ENCODE data around the gene USP10. TPM values are rescaled to one million over a fixed set of nuclear protein-coding genes. Genes with fewer than 3 reads are reported as not detected.

Gene USP10, protein sequence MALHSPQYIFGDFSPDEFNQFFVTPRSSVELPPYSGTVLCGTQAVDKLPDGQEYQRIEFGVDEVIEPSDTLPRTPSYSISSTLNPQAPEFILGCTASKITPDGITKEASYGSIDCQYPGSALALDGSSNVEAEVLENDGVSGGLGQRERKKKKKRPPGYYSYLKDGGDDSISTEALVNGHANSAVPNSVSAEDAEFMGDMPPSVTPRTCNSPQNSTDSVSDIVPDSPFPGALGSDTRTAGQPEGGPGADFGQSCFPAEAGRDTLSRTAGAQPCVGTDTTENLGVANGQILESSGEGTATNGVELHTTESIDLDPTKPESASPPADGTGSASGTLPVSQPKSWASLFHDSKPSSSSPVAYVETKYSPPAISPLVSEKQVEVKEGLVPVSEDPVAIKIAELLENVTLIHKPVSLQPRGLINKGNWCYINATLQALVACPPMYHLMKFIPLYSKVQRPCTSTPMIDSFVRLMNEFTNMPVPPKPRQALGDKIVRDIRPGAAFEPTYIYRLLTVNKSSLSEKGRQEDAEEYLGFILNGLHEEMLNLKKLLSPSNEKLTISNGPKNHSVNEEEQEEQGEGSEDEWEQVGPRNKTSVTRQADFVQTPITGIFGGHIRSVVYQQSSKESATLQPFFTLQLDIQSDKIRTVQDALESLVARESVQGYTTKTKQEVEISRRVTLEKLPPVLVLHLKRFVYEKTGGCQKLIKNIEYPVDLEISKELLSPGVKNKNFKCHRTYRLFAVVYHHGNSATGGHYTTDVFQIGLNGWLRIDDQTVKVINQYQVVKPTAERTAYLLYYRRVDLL
- total RNA-seq (2012; rRNA removed), result 60.8 and 68.1 TPM in 2 replicates

DNA sequence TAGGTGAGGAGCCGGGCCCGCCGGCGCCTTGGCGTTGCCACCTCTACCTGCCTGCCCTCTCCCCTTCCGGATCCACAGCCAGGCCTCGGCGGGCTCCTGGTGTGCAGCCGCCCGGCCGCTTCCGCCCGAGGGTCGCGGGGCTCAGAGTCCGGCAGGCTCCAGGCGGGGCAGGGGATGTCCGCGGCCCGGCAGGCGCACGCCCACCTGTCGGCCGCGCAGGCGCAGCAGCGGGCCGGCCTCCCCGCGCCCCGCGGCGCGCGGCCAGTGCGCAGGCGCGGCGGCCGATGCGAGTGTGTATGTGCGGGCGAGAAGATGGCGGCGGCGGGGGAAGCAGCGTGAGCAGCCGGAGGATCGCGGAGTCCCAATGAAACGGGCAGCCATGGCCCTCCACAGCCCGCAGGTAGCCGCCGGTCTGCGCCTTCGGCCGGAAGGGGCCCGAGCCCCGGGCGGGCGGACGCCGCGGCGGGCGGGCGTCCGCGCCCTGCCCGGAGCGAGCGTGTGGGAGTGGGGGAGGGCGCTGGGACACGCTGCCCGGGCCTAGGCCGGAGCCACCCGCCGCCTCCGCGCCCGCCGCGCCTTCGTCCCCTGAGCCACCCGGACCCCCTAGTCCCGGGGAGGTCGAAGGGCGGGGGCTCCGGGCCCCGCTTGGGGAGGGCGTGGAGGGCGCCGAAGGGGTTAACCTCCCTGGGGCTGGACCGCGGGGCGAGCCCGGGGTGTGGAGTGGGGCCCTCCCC, at the start of gene USP10:
USP10 (plus strand) TSS at position 289 of the 734 bp plus-strand sequence; CDS start at position 380, 91 bp downstream.
- H3K4me2 ChIP-seq (ENCODE audit: low read length), result peak within 1 kb of the TSS; percentile 84
- no peaks in the 10 kb centered on the region for H3K9me3 ChIP-seq (replicated peaks; ENCODE audit: low read length)
- no peaks in the 10 kb centered on the region for H3K27me3 ChIP-seq (ENCODE audit: control insufficient read depth, insufficient read depth, low read length)
- H3K4me1 ChIP-seq (ENCODE audit: control insufficient read depth, insufficient read depth, low read length), result peaks cover 14% of the 10 kb centered on the region
- H3K4me3 ChIP-seq (ENCODE audit: low read length), result peak within 1 kb of the TSS; percentile 83
- peaks cover 3% of the 10 kb centered on the region for H3K36me3 ChIP-seq (ENCODE audit: insufficient read depth, low read length)
- H3K9ac ChIP-seq (ENCODE audit: low read depth, low read length), result peak within 1 kb of the TSS; percentile 94

DNA sequence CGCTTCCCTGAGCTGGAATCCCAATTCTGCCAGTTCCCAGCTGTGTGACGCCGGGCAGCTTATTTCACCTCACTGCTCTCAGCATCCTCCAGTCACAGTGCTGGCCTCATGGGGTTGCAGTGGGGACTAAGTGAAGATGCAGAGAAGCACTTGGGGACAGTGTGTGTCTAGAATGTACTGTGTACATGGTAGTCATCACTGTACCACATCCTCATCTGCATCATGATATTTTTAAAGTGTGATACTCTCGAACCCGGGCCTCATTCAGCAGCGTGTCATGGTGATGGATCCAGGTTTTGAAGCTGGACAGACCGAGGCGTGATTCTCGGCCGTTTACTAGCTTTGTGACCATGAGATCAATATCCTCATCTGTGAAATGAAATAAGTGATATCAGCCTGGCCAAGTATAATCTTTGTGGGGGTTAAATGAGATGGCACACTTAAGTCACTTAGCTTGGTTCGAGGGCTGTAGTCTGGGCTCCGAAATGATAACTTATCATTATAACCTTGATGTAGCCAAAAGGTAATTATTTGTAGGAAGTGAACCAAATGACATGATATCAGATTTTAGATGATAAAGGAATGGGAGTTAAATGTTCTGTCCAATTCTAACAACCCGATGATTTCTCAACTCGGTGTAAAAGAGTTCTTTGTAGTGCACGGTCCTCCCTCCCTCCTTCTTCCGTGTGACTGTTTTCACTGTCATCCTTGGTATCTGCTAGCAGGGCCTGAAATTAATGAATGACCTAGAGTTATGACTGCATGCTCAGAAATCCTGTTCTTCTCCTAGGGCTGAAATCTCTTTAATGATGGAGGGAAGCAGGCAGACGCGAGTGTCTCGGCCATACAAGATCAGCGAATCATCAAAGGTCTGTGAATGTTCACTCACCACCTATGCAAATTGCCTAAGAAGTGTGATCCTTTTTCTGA, 49.5 kb upstream of the USP10 start:
- Histone ChIP-seq H3K4me3 (ENCODE audit: low read length) (peak overlapping the region; percentile 7), H3K9me3 (replicated peaks; ENCODE audit: low read length) (no peaks in the 10 kb centered on the region), H3K36me3 (ENCODE audit: insufficient read depth, low read length) (peaks cover 23% of the 10 kb centered on the region), H3K4me2 (ENCODE audit: low read length) (peak overlapping the region; percentile 21), H3K4me1 (ENCODE audit: control insufficient read depth, insufficient read depth, low read length) (peaks cover 27% of the 10 kb centered on the region), H3K27me3 (ENCODE audit: control insufficient read depth, insufficient read depth, low read length) (no peaks in the 10 kb centered on the region), H3K9ac (ENCODE audit: low read depth, low read length) (peak overlapping the region; percentile 39)

DNA sequence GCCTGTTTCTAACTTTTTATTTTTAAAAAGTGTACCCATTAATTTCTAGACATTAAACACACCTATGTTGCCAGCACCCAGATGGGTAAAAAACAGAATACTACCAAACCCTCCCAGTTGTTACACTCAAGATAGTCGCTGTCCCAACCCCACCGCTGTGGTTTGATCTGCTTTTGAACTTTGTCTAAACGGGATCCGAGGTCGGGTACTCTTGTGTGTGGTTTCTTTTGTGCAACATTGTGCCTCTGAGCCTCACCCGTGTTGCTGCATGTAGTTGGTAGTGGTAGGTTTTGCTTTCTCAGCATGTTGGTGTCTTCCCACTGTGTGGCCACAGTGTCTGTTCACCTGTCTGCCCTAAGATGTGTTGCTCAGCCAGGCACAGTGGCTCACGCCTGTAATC, 47.2 kb upstream of the USP10 start:
- Histone ChIP-seq H3K4me1 (ENCODE audit: control insufficient read depth, insufficient read depth, low read length) (peaks cover 27% of the 10 kb centered on the region), H3K4me2 (ENCODE audit: low read length) (no peak overlapping the region), H3K9me3 (replicated peaks; ENCODE audit: low read length) (no peaks in the 10 kb centered on the region), H3K36me3 (ENCODE audit: insufficient read depth, low read length) (peaks cover 35% of the 10 kb centered on the region), H3K4me3 (ENCODE audit: low read length) (no peak overlapping the region), H3K27me3 (ENCODE audit: control insufficient read depth, insufficient read depth, low read length) (no peaks in the 10 kb centered on the region), H3K9ac (ENCODE audit: low read depth, low read length) (no peak overlapping the region)

DNA sequence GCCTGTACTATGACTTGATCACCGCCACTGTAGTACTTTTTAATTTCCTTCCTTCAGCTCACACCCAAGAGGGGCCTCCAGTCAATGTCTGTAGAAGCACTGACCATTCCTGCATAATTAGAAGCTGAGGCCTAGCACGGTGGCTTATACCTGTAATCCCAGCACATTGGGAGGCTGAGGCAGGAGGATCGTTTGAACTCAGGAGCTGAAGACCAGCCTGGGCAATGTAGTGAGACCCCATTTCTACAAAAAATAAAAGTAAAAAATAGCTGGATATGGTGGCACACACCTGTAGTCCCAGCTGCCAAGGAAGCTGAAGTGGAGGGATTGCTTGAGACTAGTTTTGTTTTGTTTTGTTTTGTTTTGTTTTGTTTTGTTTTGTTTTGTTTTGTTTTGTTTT, 45.6 kb upstream of the USP10 start:
- Histone ChIP-seq H3K9me3 (replicated peaks; ENCODE audit: low read length) (no peaks in the 10 kb centered on the region), H3K4me1 (ENCODE audit: control insufficient read depth, insufficient read depth, low read length) (peaks cover 17% of the 10 kb centered on the region), H3K36me3 (ENCODE audit: insufficient read depth, low read length) (peaks cover 45% of the 10 kb centered on the region), H3K4me3 (ENCODE audit: low read length) (no peak overlapping the region), H3K9ac (ENCODE audit: low read depth, low read length) (no peak overlapping the region), H3K4me2 (ENCODE audit: low read length) (no peak overlapping the region), H3K27me3 (ENCODE audit: control insufficient read depth, insufficient read depth, low read length) (no peaks in the 10 kb centered on the region)

DNA sequence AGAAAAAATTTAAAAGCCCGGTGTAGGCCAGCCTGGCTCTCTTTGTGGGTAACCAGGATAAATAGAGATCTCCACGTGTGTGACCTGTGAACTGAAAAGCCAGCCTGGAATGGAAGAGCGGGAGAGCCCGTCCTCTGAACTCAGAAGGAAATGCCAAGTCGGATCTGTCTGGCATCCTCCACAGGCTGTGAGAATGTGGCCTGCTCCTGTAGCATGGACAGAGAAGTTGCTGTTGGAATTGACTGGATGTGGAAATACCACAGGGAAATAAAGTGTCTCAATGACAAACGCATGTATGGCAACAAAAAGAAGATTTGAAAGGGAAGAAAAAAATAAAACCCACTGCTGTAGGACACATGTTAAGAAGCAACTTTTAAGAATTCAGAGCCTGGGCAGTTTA, 44.8 kb upstream of the USP10 start:
- no peak overlapping the region for H3K4me3 ChIP-seq (ENCODE audit: low read length)
- H3K4me1 ChIP-seq (ENCODE audit: control insufficient read depth, insufficient read depth, low read length), result peaks cover 11% of the 10 kb centered on the region
- H3K36me3 ChIP-seq (ENCODE audit: insufficient read depth, low read length), result peaks cover 53% of the 10 kb centered on the region
- H3K9ac ChIP-seq (ENCODE audit: low read depth, low read length), result no peak overlapping the region
- no peaks in the 10 kb centered on the region for H3K9me3 ChIP-seq (replicated peaks; ENCODE audit: low read length)
- H3K4me2 ChIP-seq (ENCODE audit: low read length), result no peak overlapping the region
- H3K27me3 ChIP-seq (ENCODE audit: control insufficient read depth, insufficient read depth, low read length), result no peaks in the 10 kb centered on the region

DNA sequence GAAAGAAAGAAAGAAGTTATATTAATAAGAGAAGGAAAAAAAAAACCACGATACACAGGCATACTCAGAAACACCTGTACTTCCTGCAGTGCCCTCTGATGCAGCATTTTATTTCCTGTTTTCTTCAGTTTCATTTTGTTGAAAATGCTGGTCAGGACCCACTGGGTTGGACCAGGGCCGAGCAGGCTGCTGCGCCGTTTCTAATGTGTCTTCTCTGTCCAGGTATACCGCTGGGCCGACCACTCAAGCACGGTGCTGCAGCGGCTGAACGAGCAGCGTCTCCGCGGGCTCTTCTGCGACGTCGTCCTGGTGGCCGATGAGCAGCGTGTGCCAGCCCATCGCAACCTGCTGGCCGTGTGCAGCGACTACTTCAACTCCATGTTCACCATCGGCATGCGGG, 43.2 kb upstream of the USP10 start:
- no peak overlapping the region for H3K9ac ChIP-seq (ENCODE audit: low read depth, low read length)

DNA sequence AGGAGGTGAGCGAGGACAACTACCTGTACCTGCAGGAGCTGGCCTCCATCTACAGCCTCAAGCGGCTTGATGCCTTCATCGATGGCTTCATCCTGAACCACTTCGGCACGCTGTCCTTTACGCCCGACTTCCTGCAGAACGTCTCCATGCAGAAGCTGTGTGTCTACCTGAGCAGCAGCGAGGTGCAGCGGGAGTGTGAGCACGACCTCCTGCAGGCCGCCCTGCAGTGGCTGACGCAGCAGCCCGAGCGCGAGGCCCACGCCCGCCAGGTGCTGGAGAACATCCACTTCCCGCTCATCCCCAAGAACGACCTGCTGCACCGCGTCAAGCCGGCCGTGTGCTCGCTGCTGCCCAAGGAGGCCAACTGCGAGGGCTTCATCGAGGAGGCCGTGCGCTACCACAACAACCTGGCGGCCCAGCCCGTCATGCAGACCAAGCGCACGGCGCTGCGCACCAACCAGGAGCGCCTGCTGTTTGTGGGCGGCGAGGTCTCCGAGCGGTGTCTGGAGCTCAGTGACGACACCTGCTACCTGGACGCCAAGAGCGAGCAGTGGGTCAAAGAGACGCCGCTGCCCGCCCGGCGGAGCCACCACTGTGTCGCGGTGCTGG, 42.5 kb upstream of the USP10 start:
- Histone ChIP-seq H3K9me3 (replicated peaks; ENCODE audit: low read length) (no peaks in the 10 kb centered on the region), H3K4me2 (ENCODE audit: low read length) (no peak overlapping the region), H3K4me3 (ENCODE audit: low read length) (no peak overlapping the region), H3K4me1 (ENCODE audit: control insufficient read depth, insufficient read depth, low read length) (no peaks in the 10 kb centered on the region), H3K27me3 (ENCODE audit: control insufficient read depth, insufficient read depth, low read length) (no peaks in the 10 kb centered on the region), H3K9ac (ENCODE audit: low read depth, low read length) (no peak overlapping the region), H3K36me3 (ENCODE audit: insufficient read depth, low read length) (peaks cover 56% of the 10 kb centered on the region)

More for the DNA sequence above, 43.2 kb upstream of the USP10 start:
- Histone ChIP-seq H3K4me1 (ENCODE audit: control insufficient read depth, insufficient read depth, low read length) (no peaks in the 10 kb centered on the region), H3K36me3 (ENCODE audit: insufficient read depth, low read length) (peaks cover 54% of the 10 kb centered on the region), H3K4me2 (ENCODE audit: low read length) (no peak overlapping the region), H3K9me3 (replicated peaks; ENCODE audit: low read length) (no peaks in the 10 kb centered on the region), H3K4me3 (ENCODE audit: low read length) (no peak overlapping the region), H3K27me3 (ENCODE audit: control insufficient read depth, insufficient read depth, low read length) (no peaks in the 10 kb centered on the region)

DNA sequence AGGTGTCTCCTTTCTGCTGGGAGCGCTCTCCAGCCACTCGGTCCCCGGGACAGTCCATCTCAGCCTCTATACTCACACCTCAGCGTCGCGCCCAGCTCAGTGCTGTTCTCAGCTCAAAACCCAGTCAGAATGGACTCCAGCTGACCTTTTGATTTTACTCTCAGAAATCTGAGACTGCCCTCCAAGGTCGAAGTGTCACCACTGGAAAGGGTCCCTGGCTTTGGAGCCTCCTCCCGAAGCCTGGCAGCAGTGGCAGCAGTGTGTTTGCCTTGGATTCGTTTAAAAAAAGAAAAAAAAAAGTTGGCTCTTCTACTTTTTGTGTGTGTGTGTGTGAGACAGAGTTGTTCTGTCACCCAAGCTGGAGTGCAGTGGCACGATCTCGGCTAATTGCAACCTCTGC, 41.1 kb upstream of the USP10 start:
- H3K36me3 ChIP-seq (ENCODE audit: insufficient read depth, low read length), result peaks cover 58% of the 10 kb centered on the region
- H3K4me3 ChIP-seq (ENCODE audit: low read length), result no peak overlapping the region
- no peaks in the 10 kb centered on the region for H3K27me3 ChIP-seq (ENCODE audit: control insufficient read depth, insufficient read depth, low read length)
- no peak overlapping the region for H3K9ac ChIP-seq (ENCODE audit: low read depth, low read length)
- no peak overlapping the region for H3K4me2 ChIP-seq (ENCODE audit: low read length)
- H3K9me3 ChIP-seq (replicated peaks; ENCODE audit: low read length), result no peaks in the 10 kb centered on the region
- H3K4me1 ChIP-seq (ENCODE audit: control insufficient read depth, insufficient read depth, low read length), result no peaks in the 10 kb centered on the region

DNA sequence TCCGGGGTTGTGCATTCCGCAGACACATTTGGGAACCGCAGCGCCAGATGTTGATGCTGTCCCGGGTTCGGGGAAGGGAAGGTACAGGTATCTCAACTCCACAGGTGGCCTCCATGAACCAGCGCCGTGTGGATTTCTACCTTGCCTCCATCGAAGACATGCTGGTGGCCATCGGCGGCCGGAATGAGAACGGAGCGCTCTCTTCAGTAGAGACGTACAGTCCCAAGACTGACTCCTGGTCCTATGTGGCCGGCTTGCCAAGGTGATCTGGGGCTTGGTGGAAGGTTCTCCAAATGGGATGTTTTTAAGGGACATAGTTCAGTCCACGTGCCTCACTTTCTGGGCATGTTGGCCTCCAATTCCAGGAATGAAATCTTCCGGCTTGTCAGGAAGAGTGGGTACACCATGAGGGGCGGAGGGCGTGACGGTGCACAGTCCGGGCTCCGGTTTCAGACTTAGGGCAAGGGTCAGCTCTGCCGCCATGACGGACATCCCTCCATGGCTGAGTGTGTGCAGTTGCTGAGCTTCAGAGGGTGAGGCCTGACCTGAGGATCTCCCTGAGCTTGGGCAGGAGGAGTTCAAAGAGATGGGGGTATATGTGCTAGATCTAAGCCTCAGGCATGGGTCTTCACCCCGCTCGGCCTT, 40.0 kb upstream of the USP10 start:
- Histone ChIP-seq H3K4me1 (ENCODE audit: control insufficient read depth, insufficient read depth, low read length) (no peaks in the 10 kb centered on the region), H3K27me3 (ENCODE audit: control insufficient read depth, insufficient read depth, low read length) (no peaks in the 10 kb centered on the region), H3K9ac (ENCODE audit: low read depth, low read length) (no peak overlapping the region), H3K4me3 (ENCODE audit: low read length) (no peak overlapping the region), H3K4me2 (ENCODE audit: low read length) (no peak overlapping the region), H3K36me3 (ENCODE audit: insufficient read depth, low read length) (peaks cover 69% of the 10 kb centered on the region), H3K9me3 (replicated peaks; ENCODE audit: low read length) (no peaks in the 10 kb centered on the region)

DNA sequence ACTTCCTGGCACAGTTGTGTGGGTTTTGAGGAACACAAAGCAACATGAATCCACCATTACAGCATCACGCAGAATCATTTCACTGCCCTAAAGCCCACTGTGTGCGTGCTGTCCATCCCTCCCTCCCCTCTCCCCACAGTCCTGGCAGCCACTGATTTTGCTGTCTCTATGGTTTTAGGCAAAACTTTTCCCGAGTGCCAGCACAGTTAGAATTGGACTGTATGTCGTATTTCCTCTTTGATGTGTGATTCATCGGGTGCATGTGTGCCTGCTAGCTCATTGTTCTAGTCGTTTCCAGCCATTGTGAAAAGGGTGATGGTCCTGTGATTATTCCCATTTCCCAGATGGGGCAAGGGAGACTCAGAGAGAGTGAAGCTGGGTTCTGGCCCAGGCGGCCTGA, 38.8 kb upstream of the USP10 start:
- no peaks in the 10 kb centered on the region for H3K9me3 ChIP-seq (replicated peaks; ENCODE audit: low read length)
- H3K4me2 ChIP-seq (ENCODE audit: low read length), result no peak overlapping the region
- no peak overlapping the region for H3K9ac ChIP-seq (ENCODE audit: low read depth, low read length)
- no peak overlapping the region for H3K4me3 ChIP-seq (ENCODE audit: low read length)
- no peaks in the 10 kb centered on the region for H3K27me3 ChIP-seq (ENCODE audit: control insufficient read depth, insufficient read depth, low read length)
- H3K4me1 ChIP-seq (ENCODE audit: control insufficient read depth, insufficient read depth, low read length), result no peaks in the 10 kb centered on the region
- peaks cover 75% of the 10 kb centered on the region for H3K36me3 ChIP-seq (ENCODE audit: insufficient read depth, low read length)

Data from skeletal muscle satellite cell (primary cell).